IgD-negative memory B cell (primary cell): ENCODE measurements around the gene ZNF543. TPM values are rescaled to one million over a fixed set of nuclear protein-coding genes. Genes with fewer than 3 reads are reported as not detected.

Experiments used
- H3K27ac Mint-ChIP-seq, 3 donors: one replicate each; pipeline ENCODE4 v1.8.0; 2020 to 2022; ENCODE audit warnings: mild to moderate bottlenecking in 3 of 3, mixed read lengths in 3 of 3, moderate library complexity in 1 of 3
- H3K27me3 Mint-ChIP-seq: one replicate; pipeline ENCODE4 v1.8.0; 2021; ENCODE audit warnings: mixed read lengths
- H3K36me3 Mint-ChIP-seq: one replicate; pipeline ENCODE4 v1.8.0; 2020; ENCODE audit warnings: mild to moderate bottlenecking, mixed read lengths
- H3K4me1 Mint-ChIP-seq, 3 donors: one replicate each; pipeline ENCODE4 v1.8.0; 2020 to 2022; ENCODE audit warnings: mixed read lengths in 3 of 3, mild to moderate bottlenecking in 1 of 3
- H3K4me3 Mint-ChIP-seq, 4 donors: one replicate each; pipeline ENCODE4 v1.8.0; 2020 to 2022; ENCODE audit warnings: mild to moderate bottlenecking in 4 of 4, mixed read lengths in 4 of 4, moderate library complexity in 3 of 4
- H3K9me3 Mint-ChIP-seq, 3 donors: one replicate each; pipeline ENCODE4 v1.8.0; 2020 to 2021; ENCODE audit warnings: mixed read lengths in 3 of 3, mild to moderate bottlenecking in 1 of 3
- polyA plus RNA-seq: library from polyadenylated mRNA; unstranded; fragments of 300-500 nt; fragmentation: Illumina TruSeq; gene quantifications from one replicate; pipeline ENCODE4 v1.2.3, GENCODE V29; 2021

The ZNF543 gene
- polyA plus RNA-seq, 1 donor from 2014 or later = 7.3 TPM

DNA sequence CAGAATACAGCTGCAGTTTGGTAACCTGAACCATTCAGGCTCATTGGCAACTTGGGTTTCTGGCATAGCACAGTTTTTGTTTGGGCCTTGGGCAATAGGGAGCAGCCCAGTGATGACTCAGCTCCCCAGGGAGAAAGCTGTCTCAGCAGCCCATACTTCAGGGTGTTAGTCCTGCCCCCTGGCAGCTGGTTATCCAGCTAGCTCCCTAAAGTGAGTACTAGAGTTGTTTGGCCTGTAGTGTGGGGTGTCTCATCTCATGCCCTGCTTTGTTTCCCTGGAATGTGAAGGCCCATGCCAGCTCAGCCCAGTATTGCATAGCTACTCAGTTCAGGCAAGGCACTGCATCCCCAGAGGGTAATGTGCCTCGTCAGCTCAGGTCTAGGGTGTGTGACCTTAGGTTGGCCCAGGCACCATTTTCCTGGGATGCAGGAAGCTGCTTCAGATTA is 18.2 kb upstream of the ZNF543 start:
- H3K4me3 Mint-ChIP-seq = peak overlapping the region in 1 of 4 donors; percentile 58
- H3K27me3 Mint-ChIP-seq = no peaks in the 10 kb centered on the region
- H3K27ac Mint-ChIP-seq = no peak overlapping the region
- peaks cover 10% of the 10 kb centered on the region for H3K36me3 Mint-ChIP-seq
- peaks cover 0 to 9% (median 5%) of the 10 kb centered on the region in 3 donors for H3K4me1 Mint-ChIP-seq
- H3K9me3 Mint-ChIP-seq = peaks cover 0 to 5% (median 2%) of the 10 kb centered on the region in 3 donors

DNA sequence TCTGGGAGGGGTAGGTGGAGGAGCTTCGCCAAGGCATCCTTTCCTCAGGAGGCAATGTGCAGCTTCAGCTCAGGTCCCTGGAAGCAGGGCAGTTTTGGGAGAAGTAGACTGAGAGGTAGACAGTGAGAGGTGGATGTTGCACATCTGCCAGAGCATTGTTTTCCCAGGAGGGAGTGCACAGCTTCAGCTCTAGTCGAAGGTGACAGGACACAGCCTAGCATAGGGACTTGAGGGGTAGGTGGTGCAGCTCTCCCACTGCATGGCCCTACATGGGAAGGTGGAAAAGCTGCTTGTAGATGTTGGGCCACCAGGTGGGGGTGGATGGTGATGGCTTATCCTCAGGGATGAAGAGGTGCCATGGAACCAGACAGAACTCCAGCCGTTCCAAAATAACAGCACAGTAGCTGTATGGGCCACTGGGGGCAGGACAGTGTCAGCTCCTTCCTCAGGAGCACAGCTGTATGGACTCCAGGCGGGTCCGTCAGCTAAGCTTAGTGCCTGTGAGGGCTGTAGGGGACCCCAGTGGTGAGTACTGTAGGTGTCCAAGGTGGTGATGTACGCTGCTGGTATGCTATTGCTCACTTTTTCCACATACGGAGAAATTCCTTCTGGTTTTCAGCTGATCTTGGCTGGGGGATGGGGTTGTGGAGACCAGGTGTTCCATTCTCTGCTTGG is 17.4 kb upstream of the ZNF543 start:
- peak overlapping the region in 1 of 3 donors; percentile 20 for H3K27ac Mint-ChIP-seq
- H3K4me1 Mint-ChIP-seq = peaks cover 0 to 9% (median 5%) of the 10 kb centered on the region in 3 donors
- peak overlapping the region in 1 of 4 donors; percentile 74 for H3K4me3 Mint-ChIP-seq
- H3K36me3 Mint-ChIP-seq = peaks cover 7% of the 10 kb centered on the region
- peaks cover 0 to 5% (median 2%) of the 10 kb centered on the region in 3 donors for H3K9me3 Mint-ChIP-seq
- H3K27me3 Mint-ChIP-seq = no peaks in the 10 kb centered on the region

DNA sequence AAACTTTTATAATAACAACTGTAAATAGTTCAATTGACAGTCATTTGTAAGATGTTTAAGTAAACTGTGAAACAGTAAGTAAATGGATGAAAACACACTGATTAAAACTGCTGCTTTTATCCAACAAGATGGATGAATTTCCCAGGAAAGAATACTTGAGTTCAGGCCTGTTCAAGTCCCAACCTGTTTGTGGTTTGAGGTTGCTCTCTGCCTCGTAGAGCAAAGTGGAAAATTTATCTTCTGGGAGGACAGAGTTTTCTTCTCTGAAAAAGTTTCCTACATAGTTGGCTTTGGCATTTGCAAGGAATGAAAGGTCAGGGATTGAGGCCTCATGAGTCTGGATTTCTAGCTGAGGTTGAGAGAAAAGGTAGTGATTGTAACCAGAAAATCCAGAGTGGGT is 15.2 kb upstream of the ZNF543 start:
- peaks cover 5% of the 10 kb centered on the region for H3K36me3 Mint-ChIP-seq
- H3K27ac Mint-ChIP-seq = no peak overlapping the region
- H3K27me3 Mint-ChIP-seq = no peaks in the 10 kb centered on the region
- H3K9me3 Mint-ChIP-seq = peaks cover 2 to 3% (median 2%) of the 10 kb centered on the region in 3 donors
- peaks cover 0 to 7% (median 0%) of the 10 kb centered on the region in 3 donors for H3K4me1 Mint-ChIP-seq
- no peak overlapping the region for H3K4me3 Mint-ChIP-seq

DNA sequence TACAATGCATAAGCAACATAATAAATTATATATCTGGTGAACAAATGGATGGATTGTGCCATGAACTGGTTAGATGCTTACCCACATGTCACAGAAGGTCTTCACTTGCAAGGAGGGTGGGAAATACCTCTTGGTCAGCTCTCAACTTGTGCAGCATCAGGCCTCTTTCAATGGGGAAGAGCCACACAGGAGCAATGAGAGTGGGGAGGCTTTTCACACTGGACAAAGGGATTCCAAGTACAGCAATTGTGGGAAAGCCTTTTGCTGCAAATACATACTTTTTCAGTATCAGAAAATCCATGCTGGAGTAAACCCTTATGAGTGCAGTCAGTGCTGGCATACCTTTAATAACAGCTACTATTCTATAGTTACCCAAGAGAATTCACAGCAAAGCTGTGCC is 11.8 kb upstream of the ZNF543 start:
- Mint-ChIP-seq H3K9me3 (peaks cover 0 to 5% (median 2%) of the 10 kb centered on the region in 3 donors), H3K4me3 (no peak overlapping the region), H3K27me3 (no peaks in the 10 kb centered on the region), H3K4me1 (peaks cover 0 to under 1% (median 0%) of the 10 kb centered on the region in 3 donors), H3K36me3 (peaks cover 3% of the 10 kb centered on the region), H3K27ac (no peak overlapping the region)

DNA sequence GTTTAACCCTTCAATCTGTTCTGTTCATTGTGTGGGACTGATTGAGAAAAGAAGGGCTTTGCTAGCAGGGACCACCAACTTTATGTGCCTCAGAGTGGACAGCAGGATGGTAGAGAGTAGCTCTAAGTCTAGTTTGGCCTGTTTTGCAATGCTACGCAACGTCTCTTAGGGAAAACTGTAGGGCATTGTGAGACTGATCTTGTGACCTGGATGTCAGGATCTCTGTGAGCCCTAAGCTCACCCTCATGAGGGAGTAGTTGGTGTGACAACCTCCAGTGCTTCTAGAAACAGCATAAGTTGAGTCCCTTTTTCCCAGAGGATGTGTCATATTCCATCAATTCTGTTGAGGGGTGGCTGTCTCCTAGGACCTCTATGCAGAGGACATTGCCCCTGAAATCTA is 9.5 kb upstream of the ZNF543 start:
- peaks cover 0 to 5% (median 1%) of the 10 kb centered on the region in 3 donors for H3K9me3 Mint-ChIP-seq
- peaks cover 6% of the 10 kb centered on the region for H3K36me3 Mint-ChIP-seq
- no peak overlapping the region for H3K4me3 Mint-ChIP-seq
- H3K27me3 Mint-ChIP-seq = peaks cover 4% of the 10 kb centered on the region
- H3K4me1 Mint-ChIP-seq = no peaks in the 10 kb centered on the region
- H3K27ac Mint-ChIP-seq = no peak overlapping the region

DNA sequence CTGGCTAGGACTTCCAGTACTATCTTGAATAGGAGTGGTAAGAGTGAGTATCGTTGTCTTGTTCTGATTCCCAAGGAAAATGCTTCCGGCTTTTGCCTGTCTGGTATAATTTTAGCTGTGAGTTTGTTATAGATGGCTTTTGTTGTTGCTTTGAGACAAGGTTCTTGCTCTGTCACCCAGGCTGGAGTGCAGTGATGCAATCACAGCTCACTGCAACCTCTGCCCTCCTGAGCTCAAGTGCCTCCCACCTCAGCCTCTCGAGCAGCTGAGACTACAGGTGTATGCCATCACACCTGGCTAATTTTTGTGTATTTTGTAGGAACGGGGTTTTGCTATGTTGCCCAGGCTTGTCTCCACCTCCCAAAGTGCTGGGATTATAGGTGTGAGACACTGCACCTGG is 6.1 kb upstream of the ZNF543 start:
- H3K4me3 Mint-ChIP-seq = no peak overlapping the region
- no peaks in the 10 kb centered on the region for H3K4me1 Mint-ChIP-seq
- H3K27me3 Mint-ChIP-seq = peaks cover 4% of the 10 kb centered on the region
- peaks cover 0 to 5% (median 1%) of the 10 kb centered on the region in 3 donors for H3K9me3 Mint-ChIP-seq
- peaks cover 4% of the 10 kb centered on the region for H3K36me3 Mint-ChIP-seq
- H3K27ac Mint-ChIP-seq = no peak overlapping the region

DNA sequence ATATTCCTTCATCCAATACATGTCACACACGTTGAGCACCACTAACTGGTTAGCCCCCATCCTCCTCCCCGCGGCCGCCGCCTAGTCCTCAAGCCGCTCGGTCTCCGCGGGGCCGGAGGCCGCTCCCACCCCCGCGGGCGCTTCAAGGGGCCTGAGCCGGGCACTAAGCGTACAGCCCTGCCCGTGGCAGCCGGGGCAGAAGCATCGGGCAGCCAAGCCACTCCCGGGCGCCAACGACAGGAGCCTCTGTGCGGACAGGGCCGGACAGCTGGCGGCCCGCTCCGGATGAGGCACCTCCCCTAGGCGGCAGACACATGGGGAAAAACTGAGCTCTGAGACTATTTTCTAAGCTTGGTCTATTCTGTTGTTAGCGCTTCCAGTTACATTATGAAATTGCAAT is 2.8 kb upstream of the ZNF543 start:
- peaks cover 4% of the 10 kb centered on the region for H3K36me3 Mint-ChIP-seq
- peaks cover 0 to 5% (median 0%) of the 10 kb centered on the region in 3 donors for H3K9me3 Mint-ChIP-seq
- H3K4me3 Mint-ChIP-seq = no peak overlapping the region
- peaks cover 17 to 23% (median 17%) of the 10 kb centered on the region in 3 donors for H3K4me1 Mint-ChIP-seq
- peaks cover 4% of the 10 kb centered on the region for H3K27me3 Mint-ChIP-seq
- no peak overlapping the region for H3K27ac Mint-ChIP-seq

DNA sequence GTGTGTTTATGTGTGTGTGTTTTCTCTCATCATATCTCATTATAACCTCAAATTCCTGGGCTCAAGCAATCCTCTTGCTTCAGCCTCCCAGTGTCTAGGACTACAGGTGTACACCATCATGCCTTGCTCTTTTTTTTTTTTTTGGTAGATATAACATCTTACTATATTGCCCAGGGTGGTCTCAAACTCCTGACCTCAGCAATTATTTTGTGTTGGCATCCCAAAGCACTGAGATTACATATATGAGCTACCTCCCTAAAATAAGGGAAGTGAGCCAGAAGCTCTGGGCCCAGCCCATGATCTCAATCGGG is 448 bp upstream of the ZNF543 start:
- Mint-ChIP-seq H3K27me3 (peaks cover 2% of the 10 kb centered on the region), H3K27ac (peak overlapping the region; percentile 81 to 99 (median 97)), H3K4me3 (peak overlapping the region; percentile 93 to 98 (median 96)), H3K9me3 (peaks cover under 1 to 4% (median 4%) of the 10 kb centered on the region in 3 donors), H3K36me3 (peaks cover 12% of the 10 kb centered on the region), H3K4me1 (peaks cover 17 to 27% (median 21%) of the 10 kb centered on the region in 3 donors)

DNA sequence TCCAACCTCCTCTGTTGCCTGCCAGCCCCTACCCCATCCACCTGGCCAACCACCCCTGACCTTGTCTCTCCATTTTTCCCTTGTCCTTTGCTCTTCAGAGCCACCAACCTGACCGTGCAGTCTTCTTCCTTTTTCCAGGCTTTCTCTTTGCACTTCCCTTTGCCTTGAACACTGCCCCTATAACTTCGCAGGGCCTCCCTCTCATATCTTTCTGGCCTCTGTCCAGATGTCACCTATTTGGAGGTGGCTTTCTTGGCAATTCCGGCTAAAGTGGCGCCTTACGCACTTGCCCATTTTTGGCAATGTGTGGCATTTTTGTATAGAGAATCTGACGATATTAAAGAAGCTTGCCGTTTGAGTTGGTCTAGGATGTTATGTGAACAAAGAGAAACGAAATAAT is 844 bp downstream of the ZNF543 start:
- Mint-ChIP-seq H3K27me3 (no peaks in the 10 kb centered on the region), H3K36me3 (peaks cover 17% of the 10 kb centered on the region), H3K9me3 (peaks cover 3 to 8% (median 7%) of the 10 kb centered on the region in 3 donors), H3K4me3 (peak overlapping the region; percentile 93 to 98 (median 96)), H3K4me1 (peaks cover 17 to 28% (median 21%) of the 10 kb centered on the region in 3 donors), H3K27ac (peak overlapping the region; percentile 81 to 99 (median 97))

DNA sequence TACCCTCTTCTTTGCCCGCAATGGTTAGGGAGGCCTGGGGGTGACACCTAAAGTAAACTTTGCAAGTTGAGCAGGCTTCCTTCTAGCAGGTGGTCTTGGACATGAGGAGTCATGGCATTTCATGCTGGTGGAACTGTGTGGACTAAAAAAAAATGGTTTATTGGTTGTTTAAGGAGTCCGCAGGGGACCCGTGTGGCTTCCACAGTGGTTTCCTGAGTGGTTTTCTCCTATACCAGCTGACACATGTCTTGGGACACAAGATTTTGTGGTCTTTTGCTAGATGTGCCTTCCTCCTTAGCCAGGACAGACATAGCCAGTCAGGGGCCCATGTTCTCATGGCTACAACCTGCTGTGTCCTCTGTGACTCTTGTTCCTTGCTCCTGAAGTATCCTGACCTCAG is 1.5 kb downstream of the ZNF543 start:
- H3K27me3 Mint-ChIP-seq = no peaks in the 10 kb centered on the region
- peak overlapping the region in 3 of 4 donors; percentile 87 to 95 (median 93) for H3K4me3 Mint-ChIP-seq
- H3K36me3 Mint-ChIP-seq = peaks cover 20% of the 10 kb centered on the region
- H3K27ac Mint-ChIP-seq = peak overlapping the region in 1 of 3 donors; percentile 81
- H3K9me3 Mint-ChIP-seq = peaks cover 3 to 8% (median 7%) of the 10 kb centered on the region in 3 donors
- peaks cover 17 to 28% (median 23%) of the 10 kb centered on the region in 3 donors for H3K4me1 Mint-ChIP-seq

DNA sequence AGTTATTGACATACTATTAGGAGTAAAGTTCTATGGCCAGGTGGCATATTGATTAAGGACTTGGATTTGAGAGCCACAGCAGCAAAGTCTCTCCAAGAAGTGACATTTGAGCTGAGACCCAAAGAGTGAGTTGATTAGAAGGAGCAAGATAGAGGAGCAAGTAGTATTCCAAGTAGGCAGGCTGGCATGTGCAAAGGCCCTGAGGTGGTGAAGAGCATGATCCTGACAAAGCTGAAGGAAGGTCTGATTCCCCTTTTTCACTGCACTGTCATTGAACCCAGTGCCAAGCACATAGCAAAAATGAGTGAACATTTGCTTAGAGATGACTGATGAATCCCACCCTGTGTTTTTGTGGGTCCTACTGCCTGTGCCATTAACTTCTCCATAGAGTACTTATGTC is 4.7 kb downstream of the ZNF543 start:
- H3K27ac Mint-ChIP-seq = no peak overlapping the region
- H3K36me3 Mint-ChIP-seq = peaks cover 41% of the 10 kb centered on the region
- peaks cover 11 to 23% (median 19%) of the 10 kb centered on the region in 3 donors for H3K4me1 Mint-ChIP-seq
- H3K4me3 Mint-ChIP-seq = peak overlapping the region in 1 of 4 donors; percentile 11
- no peaks in the 10 kb centered on the region for H3K27me3 Mint-ChIP-seq
- H3K9me3 Mint-ChIP-seq = peaks cover 12 to 24% (median 22%) of the 10 kb centered on the region in 3 donors

DNA sequence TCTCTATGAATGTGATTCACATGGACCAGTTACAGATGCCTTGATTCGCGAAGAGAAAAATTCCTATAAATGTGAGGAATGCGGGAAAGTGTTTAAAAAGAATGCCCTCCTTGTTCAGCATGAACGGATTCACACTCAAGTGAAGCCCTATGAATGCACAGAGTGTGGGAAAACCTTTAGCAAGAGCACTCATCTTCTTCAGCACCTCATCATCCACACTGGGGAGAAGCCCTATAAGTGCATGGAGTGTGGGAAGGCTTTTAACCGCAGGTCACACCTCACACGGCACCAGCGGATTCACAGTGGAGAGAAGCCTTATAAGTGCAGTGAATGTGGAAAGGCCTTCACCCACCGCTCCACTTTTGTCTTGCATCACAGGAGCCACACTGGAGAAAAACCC is 7.7 kb downstream of the ZNF543 start:
- H3K36me3 Mint-ChIP-seq = peaks cover 38% of the 10 kb centered on the region
- H3K4me1 Mint-ChIP-seq = peaks cover 0 to 2% (median 1%) of the 10 kb centered on the region in 3 donors
- no peak overlapping the region for H3K27ac Mint-ChIP-seq
- H3K4me3 Mint-ChIP-seq = no peak overlapping the region
- H3K27me3 Mint-ChIP-seq = no peaks in the 10 kb centered on the region
- H3K9me3 Mint-ChIP-seq = peaks cover 12 to 24% (median 19%) of the 10 kb centered on the region in 3 donors

DNA sequence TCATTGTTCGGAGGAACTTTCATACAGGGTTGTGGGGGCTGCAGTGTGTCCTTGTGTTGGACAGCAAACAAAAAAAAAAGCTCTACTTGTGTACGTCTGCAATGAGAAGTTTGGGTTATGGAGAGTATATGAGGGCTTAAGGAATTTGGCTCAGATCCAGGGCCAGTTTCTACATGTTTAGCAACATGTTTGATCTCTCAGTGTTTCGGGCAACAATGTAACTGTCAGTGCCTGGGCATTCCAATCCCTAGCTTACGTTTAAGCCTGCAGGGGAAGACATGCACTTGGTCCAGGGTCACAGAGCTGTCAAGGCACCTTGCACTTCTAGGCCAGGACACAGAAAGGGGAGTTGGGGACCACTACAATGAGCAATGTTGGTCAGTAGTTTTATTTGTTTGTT is 13.9 kb downstream of the ZNF543 start:
- Mint-ChIP-seq H3K27ac (no peak overlapping the region), H3K36me3 (peaks cover 7% of the 10 kb centered on the region), H3K27me3 (no peaks in the 10 kb centered on the region), H3K4me1 (no peaks in the 10 kb centered on the region), H3K9me3 (peaks cover 2 to 8% (median 7%) of the 10 kb centered on the region in 3 donors), H3K4me3 (no peak overlapping the region)

DNA sequence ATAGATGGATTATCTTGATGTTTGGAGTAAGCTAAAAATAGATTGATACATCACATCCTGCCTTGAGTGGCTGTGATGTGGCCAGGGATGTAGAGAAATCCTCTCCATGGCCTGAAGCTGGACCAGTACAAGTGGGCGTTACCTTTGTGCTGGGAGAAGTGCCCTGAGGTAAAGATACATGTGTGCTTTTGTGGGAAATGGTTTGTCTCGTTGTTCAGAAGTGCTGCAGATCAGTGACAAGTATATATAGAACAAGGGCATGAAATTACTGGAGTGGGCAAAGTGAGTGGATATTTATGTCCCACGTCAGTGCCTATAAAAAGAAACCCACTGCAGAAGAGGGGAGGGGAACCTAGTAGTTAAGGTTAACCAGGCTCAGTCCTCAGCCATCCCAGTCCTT is 18.6 kb downstream of the ZNF543 start:
- no peak overlapping the region for H3K4me3 Mint-ChIP-seq

DNA sequence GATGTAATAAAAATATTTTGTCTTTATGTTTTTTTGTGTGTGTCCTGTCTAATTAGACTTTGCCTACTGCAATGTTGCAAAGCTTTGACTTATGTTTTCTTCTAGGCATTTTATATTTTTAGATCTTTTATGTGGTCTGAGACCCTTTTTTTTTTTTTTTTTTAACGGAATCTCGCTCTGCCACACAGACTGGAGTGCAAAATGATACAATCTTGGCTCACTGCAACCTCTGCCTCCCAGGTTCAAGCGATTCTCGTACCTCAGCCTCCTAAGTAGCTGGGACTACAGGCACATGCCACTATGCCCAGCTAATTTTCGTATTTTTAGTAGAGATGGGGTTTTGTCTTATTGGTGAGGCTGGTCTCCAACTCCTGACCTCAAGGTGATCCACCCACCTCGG is 22.3 kb downstream of the ZNF543 start:
- Mint-ChIP-seq H3K4me1 (no peaks in the 10 kb centered on the region), H3K36me3 (peaks cover 2% of the 10 kb centered on the region), H3K27ac (no peak overlapping the region), H3K4me3 (no peak overlapping the region), H3K9me3 (peaks cover 0 to 2% (median 2%) of the 10 kb centered on the region in 3 donors), H3K27me3 (peaks cover 8% of the 10 kb centered on the region)

More for the DNA sequence above, 18.6 kb downstream of the ZNF543 start:
- no peak overlapping the region for H3K27ac Mint-ChIP-seq
- H3K4me1 Mint-ChIP-seq = no peaks in the 10 kb centered on the region
- peaks cover 6% of the 10 kb centered on the region for H3K36me3 Mint-ChIP-seq
- H3K9me3 Mint-ChIP-seq = peaks cover 0 to 6% (median 2%) of the 10 kb centered on the region in 3 donors
- no peaks in the 10 kb centered on the region for H3K27me3 Mint-ChIP-seq

DNA sequence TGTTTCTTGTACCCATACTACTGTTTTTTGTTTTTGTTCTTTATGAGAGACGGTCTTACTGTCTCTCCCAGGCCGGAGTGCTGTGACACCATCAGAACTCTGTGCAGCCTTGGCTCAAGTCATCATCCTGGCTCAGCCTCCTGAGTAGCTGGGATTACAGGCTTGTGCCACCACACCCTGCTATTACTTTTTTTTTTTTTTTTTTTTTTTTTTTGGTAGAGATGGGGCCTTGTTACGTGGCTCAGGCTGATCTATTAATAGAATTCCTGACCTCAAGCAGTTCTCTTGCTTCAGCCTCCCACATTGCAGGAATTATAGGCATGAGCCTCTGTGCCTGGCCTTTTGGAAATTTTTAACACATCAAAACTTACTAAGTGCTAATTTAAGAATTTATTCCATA is 27.9 kb downstream of the ZNF543 start:
- H3K27me3 Mint-ChIP-seq = peaks cover 8% of the 10 kb centered on the region
- no peak overlapping the region for H3K27ac Mint-ChIP-seq
- peaks cover 7 to 10% (median 9%) of the 10 kb centered on the region in 3 donors for H3K9me3 Mint-ChIP-seq
- no peak overlapping the region for H3K4me3 Mint-ChIP-seq
- peaks cover 10% of the 10 kb centered on the region for H3K36me3 Mint-ChIP-seq
- peaks cover 17 to 25% (median 21%) of the 10 kb centered on the region in 3 donors for H3K4me1 Mint-ChIP-seq
